PC-3 (cell line): Measurements from ENCODE around the gene NFATC1. TPM values are rescaled to one million over a fixed set of nuclear protein-coding genes. Genes with fewer than 3 reads are reported as not detected.

Source experiments
- ATAC-seq: fragments of 200-7000 bp; cut with Tn5 transposase; 2 replicates; pipeline ENCODE4 v1.9.1; 2020; ENCODE audit warnings: mild to moderate bottlenecking, moderate library complexity
- BruUV-seq: library from RNA; stranded (reverse); fragments of 400-500 nt; replicated peaks from 2 replicates; lab custom pipeline; 2021; lab: Mats Ljungman, UMichigan
- CTCF ChIA-PET: fragments of 300-600 bp; sonication (Branson Sonifier 250); formaldehyde crosslinking; loops from one replicate; lab custom pipeline; 2022; ENCODE audit warnings: antibody characterized with exemption; lab: Charles Lee
- POLR2A ChIA-PET: fragments of 300-600 bp; sonication (Branson Sonifier 250); formaldehyde crosslinking; loops from one replicate; lab custom pipeline; 2022; ENCODE audit warnings: antibody characterized with exemption; ENCODE audit not compliant: unreplicated experiment; lab: Charles Lee
- DNase-seq: peaks from one replicate; pipeline ENCODE4 v3.0.0-alpha.2; 2015
- H2AFZ ChIP-seq: fragments of 300-600 bp; sonication (generic); 2 replicates; pipeline ENCODE4 v1.6.0; 2016; ENCODE audit warnings: antibody characterized with exemption, low read length
- H3F3A ChIP-seq: fragments of 300-600 bp; sonication (generic); one replicate; pipeline ENCODE4 v1.6.0; 2017; ENCODE audit warnings: antibody characterized with exemption, low read length, control low read depth, mild to moderate bottlenecking; ENCODE audit not compliant: unreplicated experiment
- H3K27ac ChIP-seq: fragments of 300-600 bp; sonication (generic); 2 replicates; pipeline ENCODE4 v1.5.1; 2016; ENCODE audit warnings: mild to moderate bottlenecking, low read length
- H3K27me3 ChIP-seq: fragments of 300-600 bp; sonication (generic); 2 replicates; pipeline ENCODE4 v1.6.1; 2016; ENCODE audit warnings: low read length, mixed read lengths
- H3K36me3 ChIP-seq: fragments of 300-600 bp; sonication (generic); 2 replicates; pipeline ENCODE4 v1.6.1; 2016; ENCODE audit warnings: low read depth, mixed run types, low read length, mixed read lengths
- H3K4me1 ChIP-seq: fragments of 300-600 bp; sonication (generic); 2 replicates; pipeline ENCODE4 v1.5.1; 2016; ENCODE audit warnings: low read length; ENCODE audit not compliant: insufficient read depth
- H3K4me2 ChIP-seq: fragments of 300-600 bp; sonication (generic); 2 replicates; pipeline ENCODE4 v1.6.0; 2016; ENCODE audit warnings: low read length
- H3K4me3 ChIP-seq: fragments of 300-600 bp; sonication (generic); 2 replicates; pipeline ENCODE4 v1.5.1; 2016; ENCODE audit warnings: mild to moderate bottlenecking, low read length, mixed read lengths
- H3K79me2 ChIP-seq: fragments of 300-600 bp; sonication (generic); 2 replicates; pipeline ENCODE4 v1.6.1; 2017; ENCODE audit warnings: low read length, mixed read lengths
- H3K9ac ChIP-seq: fragments of 300-600 bp; sonication (generic); 2 replicates; pipeline ENCODE4 v1.6.0; 2016; ENCODE audit warnings: mild to moderate bottlenecking, low read length
- H3K9me2 ChIP-seq: fragments of 300-600 bp; sonication (generic); replicated peaks from 2 replicates; pipeline ENCODE4 v1.6.1; 2016; ENCODE audit warnings: mixed run types, low read length, mixed read lengths
- H3K9me3 ChIP-seq: fragments of 300-600 bp; sonication (generic); 2 replicates; pipeline ENCODE4 v1.6.1; 2016; ENCODE audit warnings: low read length, mixed read lengths
- H4K20me1 ChIP-seq: fragments of 300-600 bp; sonication (generic); 2 replicates; pipeline ENCODE4 v1.6.1; 2016; ENCODE audit warnings: low read length, mixed read lengths
- CTCF ChIP-seq: fragments of 300-600 bp; sonication (generic); conservative IDR thresholded peaks from 2 replicates; pipeline ENCODE4 v1.5.1; 2017; ENCODE audit warnings: antibody characterized with exemption, low read depth, mild to moderate bottlenecking, low read length
- EZH2 ChIP-seq: fragments of 300-600 bp; sonication (generic); IDR thresholded peaks from one replicate; pipeline ENCODE4 v1.6.1; 2017; ENCODE audit warnings: antibody characterized with exemption, mild to moderate bottlenecking, low read length; ENCODE audit not compliant: unreplicated experiment
- EZH2phosphoT487 ChIP-seq: fragments of 300-600 bp; sonication (generic); IDR thresholded peaks from 2 replicates; pipeline ENCODE4 v1.6.1; 2018; ENCODE audit warnings: mild to moderate bottlenecking, antibody characterized with exemption, low read length, borderline replicate concordance
- intact Hi-C: fragments of 100-400 bp; cut with micrococcal nuclease; formaldehyde crosslinking; loops from 2 replicates; pipeline ENCODE4 v1.9.0; 2023
- total RNA-seq: library from RNA; depleted of rRNA; stranded (reverse); fragments of >200 nt; gene quantifications from 2 replicates; pipeline ENCODE4 v1.2.3, GENCODE V29; 2014

Gene NFATC1
- total RNA-seq, 1 experiment from 2014 or later: 5.9 TPM

DNA sequence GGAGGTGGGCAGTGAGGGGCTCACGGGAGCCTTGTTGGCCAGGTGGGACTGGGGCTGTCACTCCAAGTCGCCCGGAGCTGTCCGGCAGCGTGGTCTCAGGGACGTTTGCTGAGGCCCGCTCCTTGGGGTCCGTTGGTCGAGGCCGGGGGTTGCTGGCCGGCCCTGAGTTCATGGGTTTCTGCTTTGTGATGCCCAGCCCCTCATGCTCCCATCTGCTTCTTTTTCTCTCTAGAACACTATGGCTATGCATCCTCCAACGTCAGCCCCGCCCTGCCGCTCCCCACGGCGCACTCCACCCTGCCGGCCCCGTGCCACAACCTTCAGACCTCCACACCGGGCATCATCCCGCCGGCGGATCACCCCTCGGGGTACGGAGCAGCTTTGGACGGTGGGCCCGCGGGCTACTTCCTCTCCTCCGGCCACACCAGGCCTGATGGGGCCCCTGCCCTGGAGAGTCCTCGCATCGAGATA lies 14.5 kb downstream of the NFATC1 start:
- no peak for DNase-seq
- intact Hi-C loops: no loop called here

GRCh38 chr18:79410731-79411613 lies 15.2 kb downstream of the NFATC1 start:
- DNase-seq (no peak), ATAC-seq (no peak)
- no TSS peak for BruUV-seq
- Histone ChIP-seq H3K4me2 (no peak overlapping the region), H2AFZ (no peak overlapping the region), H3K79me2 (no peaks in the 10 kb centered on the region), H3F3A (no peaks in the 10 kb centered on the region), H3K4me3 (no peak overlapping the region), H3K27me3 (no peaks in the 10 kb centered on the region), H3K9me3 (no peaks in the 10 kb centered on the region), H3K36me3 (no peaks in the 10 kb centered on the region), H3K9ac (no peak overlapping the region), H3K27ac (no peak overlapping the region), H4K20me1 (no peaks in the 10 kb centered on the region), H3K9me2 (no peaks in the 10 kb centered on the region), H3K4me1 (no peaks in the 10 kb centered on the region)
- CTCF ChIA-PET: no interaction called here
- intact Hi-C loops: no loop called here
- POLR2A ChIA-PET: no interaction called here
- TF ChIP-seq EZH2 (no peak), CTCF (no peak), EZH2phosphoT487 (no peak)

More for the DNA sequence above, 14.5 kb downstream of the NFATC1 start:
- H3K79me2 ChIP-seq: peaks cover 2% of the 10 kb centered on the region
- ChIA-PET POLR2A (no interaction called here), CTCF (no interaction called here)
- no peaks in the 10 kb centered on the region for H3F3A ChIP-seq
- no peak overlapping the region for H3K27ac ChIP-seq
- H3K27me3 ChIP-seq: no peaks in the 10 kb centered on the region
- no peak overlapping the region for H3K9ac ChIP-seq
- ATAC-seq: no peak
- TF ChIP-seq CTCF: no peak
- TF ChIP-seq EZH2phosphoT487: no peak
- TF ChIP-seq EZH2: no peak
- no peaks in the 10 kb centered on the region for H3K36me3 ChIP-seq
- H3K4me1 ChIP-seq: peaks cover 1% of the 10 kb centered on the region; the same call in 1 of the 2 replicates
- no peaks in the 10 kb centered on the region for H3K9me2 ChIP-seq
- no peak overlapping the region for H3K4me3 ChIP-seq
- H4K20me1 ChIP-seq: no peaks in the 10 kb centered on the region
- H3K9me3 ChIP-seq: no peaks in the 10 kb centered on the region
- no peak overlapping the region for H2AFZ ChIP-seq
- H3K4me2 ChIP-seq: no peak overlapping the region
- BruUV-seq: no TSS peak
